ENCODE results near the gene ANKRD12.

The ANKRD12 gene

DNA sequence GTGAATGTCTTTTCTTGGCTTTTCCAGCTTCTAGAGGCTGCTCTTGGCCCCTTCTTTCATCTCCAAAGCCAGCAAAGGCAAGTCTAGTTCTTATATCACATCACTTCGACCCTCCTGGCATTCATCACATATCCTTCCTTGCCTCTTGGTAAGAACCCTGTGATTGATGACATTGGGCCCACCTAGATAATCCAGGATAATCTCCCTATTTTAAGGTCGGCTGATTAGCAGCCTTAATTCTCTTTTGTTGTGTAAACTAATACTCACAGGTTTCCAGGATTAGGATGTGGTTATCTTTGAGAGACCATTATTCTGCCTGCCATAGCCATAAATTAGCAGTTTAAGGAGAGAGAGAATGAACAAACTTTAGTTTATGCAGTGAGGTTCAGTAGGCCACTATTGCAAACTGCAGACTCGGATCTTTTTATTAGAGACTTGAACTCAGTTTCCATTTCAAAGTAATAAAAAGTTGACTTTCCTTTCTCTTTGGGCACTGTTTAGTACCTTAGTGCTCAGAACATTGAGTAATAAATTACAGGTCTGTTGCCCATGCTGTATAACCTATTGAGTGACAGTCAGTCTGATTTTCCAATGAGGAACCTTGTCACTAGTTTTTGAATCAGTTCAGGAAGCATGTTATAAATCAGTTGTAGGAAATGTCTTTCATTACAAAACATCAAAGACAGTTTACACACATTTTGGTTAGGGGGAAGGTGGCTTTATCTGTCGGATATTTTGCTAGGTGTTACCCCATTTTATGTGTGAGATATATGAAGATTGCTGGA lies 29.6 kb upstream of the ANKRD12 start:
- DNase-seq (ENCODE audit: low read depth), result no peak

- DNase-seq (ENCODE audit: low read depth), result no peak
These were observed 27.7 kb upstream of the ANKRD12 start for GRCh38 chr18:9108911-9109310.

DNA sequence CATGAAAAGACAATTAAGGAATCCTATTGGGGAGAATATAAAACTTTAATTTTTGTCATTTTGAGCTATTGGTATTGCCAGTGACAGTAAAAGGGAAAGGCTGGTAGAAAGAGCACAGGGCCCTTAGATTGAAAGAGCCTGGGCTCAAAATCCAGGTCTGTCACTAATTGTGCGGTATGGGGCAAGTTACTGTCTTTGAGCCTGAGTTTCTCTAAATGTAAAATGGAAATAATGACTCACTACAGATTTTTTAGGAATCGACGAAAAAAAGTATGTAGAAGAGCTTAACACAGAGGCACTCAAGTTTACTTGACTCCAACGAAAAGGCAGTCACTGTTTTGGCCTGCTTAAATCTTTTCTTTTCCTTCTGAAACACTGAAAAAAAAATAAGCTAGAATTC lies 27.1 kb upstream of the ANKRD12 start:
- no peak for DNase-seq (ENCODE audit: low read depth)

GRCh38 chr18:9113468-9114149 lies 23.0 kb upstream of the ANKRD12 start:
- no peak for DNase-seq (ENCODE audit: low read depth)

DNA sequence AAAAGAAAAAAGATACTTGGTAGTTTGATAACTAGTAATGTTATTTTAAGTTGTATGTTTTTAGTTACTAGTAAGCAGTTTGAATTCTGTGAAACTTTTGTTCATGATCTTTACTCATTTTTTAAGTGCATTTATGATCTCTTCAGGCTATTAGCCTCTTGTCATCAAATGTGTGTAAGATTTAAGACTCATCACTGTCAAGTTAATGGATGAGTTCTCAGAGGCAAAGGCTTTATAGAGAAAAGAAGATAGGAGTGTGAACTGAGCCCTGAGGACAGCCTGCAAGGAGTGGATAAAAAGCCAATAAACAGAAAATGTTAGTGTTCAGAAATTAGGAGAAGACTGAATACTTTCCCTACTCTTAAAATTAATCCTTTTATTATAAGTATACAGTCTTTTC lies 20.6 kb upstream of the ANKRD12 start:
- DNase-seq (ENCODE audit: low read depth), result no peak

GRCh38 chr18:9117980-9118841 lies 18.4 kb upstream of the ANKRD12 start:
- DNase-seq (ENCODE audit: low read depth), result no peak

DNA sequence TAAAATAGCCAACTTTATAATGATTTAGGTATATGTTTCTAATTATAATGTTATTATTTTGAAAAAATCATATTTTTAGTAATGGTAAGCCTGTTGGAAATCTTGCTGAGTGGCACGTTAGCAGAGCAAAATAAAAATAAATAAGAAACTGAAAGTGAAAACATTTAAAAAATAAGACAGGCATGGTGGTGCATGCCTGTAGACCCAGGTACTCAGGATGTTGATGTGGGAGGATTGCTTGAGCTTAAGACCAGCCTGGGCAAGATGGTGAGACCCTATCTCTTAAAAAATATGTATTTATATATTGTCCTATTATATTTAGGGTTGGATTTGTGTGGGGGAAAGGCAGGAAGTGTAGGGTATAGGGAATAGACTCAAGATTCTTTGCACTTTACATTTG lies 15.8 kb upstream of the ANKRD12 start:
- DNase-seq (ENCODE audit: low read depth), result no peak

DNA sequence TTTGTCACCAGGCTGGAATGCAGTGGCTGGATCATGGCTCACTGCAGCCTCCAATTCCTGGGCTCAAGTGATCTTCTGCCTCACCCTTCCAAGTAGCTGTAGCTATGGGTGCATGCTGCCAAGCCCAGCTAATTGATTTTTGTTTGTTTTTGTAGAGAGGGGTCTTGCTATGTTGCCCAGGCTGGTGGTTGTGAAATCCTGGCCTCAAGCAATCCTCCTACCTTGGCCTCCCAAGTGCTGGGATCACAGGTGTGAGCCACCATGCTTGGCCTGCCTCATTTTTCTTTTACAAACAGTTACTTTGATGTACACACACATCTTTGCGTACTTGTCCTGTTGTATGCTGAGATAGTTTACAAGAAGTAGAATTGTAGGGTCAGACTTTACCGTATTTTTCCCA lies 13.1 kb upstream of the ANKRD12 start:
- DNase-seq (ENCODE audit: low read depth), result no peak

GRCh38 chr18:9124824-9125223 lies 11.8 kb upstream of the ANKRD12 start:
- no peak for DNase-seq (ENCODE audit: low read depth)

- DNase-seq (ENCODE audit: low read depth), result no peak
These were observed 10.2 kb upstream of the ANKRD12 start for GRCh38 chr18:9126337-9126736.

- no peak for DNase-seq (ENCODE audit: low read depth)
These were observed 6.4 kb upstream of the ANKRD12 start for GRCh38 chr18:9130195-9130594.

DNA sequence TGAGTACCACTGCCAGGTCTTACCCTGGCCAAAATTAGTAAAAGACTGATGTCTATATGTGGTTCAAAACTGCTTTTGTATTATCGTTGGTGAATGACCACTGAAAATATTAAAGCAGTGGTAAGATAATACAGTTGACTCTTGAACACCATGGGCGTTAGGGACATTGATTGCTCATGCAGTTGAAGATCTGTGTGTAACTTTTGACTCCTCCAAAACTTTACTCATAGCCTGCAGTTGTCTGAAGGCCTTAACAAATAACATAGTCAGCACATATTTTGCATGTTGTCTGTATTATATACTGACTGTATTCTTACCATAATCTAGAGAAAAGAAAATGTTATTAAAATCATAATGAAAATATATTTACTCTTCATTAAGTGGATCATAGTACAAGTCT lies 5.8 kb upstream of the ANKRD12 start:
- DNase-seq (ENCODE audit: low read depth), result no peak

GRCh38 chr18:9132628-9133027 lies 4.0 kb upstream of the ANKRD12 start:
- no peak for DNase-seq (ENCODE audit: low read depth)

DNA sequence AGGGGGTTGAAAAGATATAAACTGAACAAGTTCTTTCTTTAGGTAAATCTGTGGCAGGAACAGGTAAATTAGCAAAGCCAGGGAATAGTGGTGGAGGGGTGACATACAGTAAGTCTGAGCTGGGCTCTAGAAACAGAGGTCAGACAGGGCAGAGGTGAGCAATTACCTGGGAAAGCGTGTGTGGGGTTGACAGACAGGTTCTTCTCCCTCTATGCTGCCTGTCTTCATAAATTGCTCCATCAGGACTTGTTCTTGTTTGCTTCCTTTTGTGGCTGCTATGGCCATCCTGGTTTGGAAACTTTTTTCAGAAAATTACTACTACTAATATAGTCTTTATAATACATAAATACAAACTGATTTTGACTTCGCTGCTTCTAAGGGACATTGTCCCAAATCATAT lies 3.4 kb upstream of the ANKRD12 start:
- no peak for DNase-seq (ENCODE audit: low read depth)

GRCh38 chr18:9135081-9135911 lies 1.3 kb upstream of the ANKRD12 start:
- no peak for DNase-seq (ENCODE audit: low read depth)

DNA sequence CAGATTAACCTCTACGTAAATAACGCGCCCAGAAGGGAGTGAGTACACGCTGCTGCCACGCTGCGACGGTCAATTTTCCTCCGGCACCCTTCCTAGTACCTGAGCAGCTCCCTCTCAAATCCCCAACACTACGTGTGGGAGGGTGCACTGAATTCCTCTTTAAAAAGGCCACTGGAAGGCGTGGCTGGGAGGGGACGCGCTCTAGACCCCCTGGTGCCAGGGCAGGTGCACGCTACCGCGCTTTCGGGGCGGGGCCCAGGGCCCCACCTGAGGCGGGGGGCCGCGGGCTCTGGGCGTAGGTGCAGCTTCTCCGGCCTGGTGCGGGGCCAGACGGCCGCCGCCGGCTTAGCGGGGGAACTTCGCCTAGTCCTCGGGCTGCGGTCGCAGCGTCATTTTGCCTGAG lies 668 bp upstream of the ANKRD12 start:
- DNase-seq (ENCODE audit: low read depth), result no peak

- no peak for DNase-seq (ENCODE audit: low read depth)
These were observed 836 bp downstream of the ANKRD12 start for GRCh38 chr18:9137168-9138066.

GRCh38 chr18:9139400-9140039 lies 2.9 kb downstream of the ANKRD12 start:
- no peak for DNase-seq (ENCODE audit: low read depth)

DNA sequence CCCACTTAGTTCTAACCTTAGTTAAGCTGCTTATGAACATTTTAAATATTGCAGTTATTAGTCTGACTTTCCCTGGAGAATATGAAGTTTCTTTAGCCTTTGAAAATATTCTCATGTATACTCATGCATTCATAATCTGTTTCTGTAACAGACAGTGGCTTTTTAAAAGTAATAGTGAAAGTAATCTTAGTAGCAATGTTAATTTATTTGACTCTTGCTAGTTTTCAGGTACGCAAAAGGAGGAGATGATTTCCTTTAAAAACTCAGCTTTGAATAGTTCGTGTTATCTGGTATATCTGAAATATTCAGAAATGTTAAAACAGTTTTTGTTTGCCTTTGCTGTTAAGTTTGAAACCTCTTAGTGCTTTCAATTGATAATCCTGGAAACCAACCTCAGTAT lies 3.8 kb downstream of the ANKRD12 start:
- DNase-seq (ENCODE audit: low read depth), result no peak

GRCh38 chr18:9140984-9141383 lies 4.4 kb downstream of the ANKRD12 start:
- no peak for DNase-seq (ENCODE audit: low read depth)
